22Rv1 (cell line): ENCODE data around the gene RPGR.

ENCODE experiments used
- CTCF ChIP-seq: fragments of 450-650 bp; IDR thresholded peaks from 2 replicates; pipeline ENCODE4 v1.5.1; 2017; ENCODE audit warnings: mild to moderate bottlenecking
- ZFX ChIP-seq: fragments of 450-650 bp; IDR thresholded peaks from 2 replicates; pipeline ENCODE4 v1.6.1; 2017; ENCODE audit warnings: antibody characterized with exemption, borderline replicate concordance

GRCh38 chrX:38293741-38294140 is 33.6 kb downstream of the RPGR start:
- TF ChIP-seq CTCF (no peak), ZFX (no peak)
